Keratinocyte (primary cell): ENCODE results near the gene RFTN1. TPM values are rescaled to one million over a fixed set of nuclear protein-coding genes. Genes with fewer than 3 reads are reported as not detected.

Experiments
- DNase-seq: peaks from one replicate; pipeline ENCODE4 v3.0.0-alpha.2; 2011; ENCODE audit warnings: low read depth, missing footprints, low spot score
- FAIRE-seq: peaks from 2 replicates; lab custom pipeline; 2011; peaks lifted over from hg19 to GRCh38; lab: Jason Lieb, UNC
- H2AFZ ChIP-seq: 2 replicates; pipeline ENCODE4 v1.6.0; 2012; ENCODE audit warnings: low read length, control low read depth, inconsistent platforms; ENCODE audit not compliant: control insufficient read depth
- H3K27ac ChIP-seq: 2 replicates; pipeline ENCODE4 v1.5.1; 2011; ENCODE audit warnings: low read length; ENCODE audit not compliant: control insufficient read depth, insufficient read depth
- H3K27me3 ChIP-seq: 3 replicates; pipeline ENCODE4 v1.6.0; 2011; ENCODE audit warnings: low read length; ENCODE audit not compliant: control insufficient read depth, insufficient read depth; ENCODE audit errors: extremely low read depth
- H3K36me3 ChIP-seq, 2 experiments: 2 replicates in 1 of 2; 3 replicates in 1 of 2; pipeline ENCODE4 v1.5.1; 2011; ENCODE audit warnings: low read length in 2 of 2, mild to moderate bottlenecking in 1 of 2; ENCODE audit not compliant: control insufficient read depth in 2 of 2, insufficient read depth in 2 of 2; ENCODE audit errors: extremely low read depth in 1 of 2
- H3K4me1 ChIP-seq: 3 replicates; pipeline ENCODE4 v1.5.1; 2011; ENCODE audit warnings: low read length; ENCODE audit not compliant: control insufficient read depth, insufficient read depth; ENCODE audit errors: extremely low read depth
- H3K4me2 ChIP-seq: 3 replicates; pipeline ENCODE4 v1.6.0; 2011; ENCODE audit warnings: low read depth, low read length; ENCODE audit not compliant: control insufficient read depth, insufficient read depth; ENCODE audit errors: extremely low read depth
- H3K4me3 ChIP-seq, 3 experiments: fragments of 200-600 bp in 1 of 3; sonication (generic) in 1 of 3; 2 replicates in 2 of 3; 3 replicates in 1 of 3; pipeline ENCODE4 v1.5.1; 2011 to 2016; ENCODE audit warnings: low read length in 3 of 3, mild to moderate bottlenecking in 3 of 3, control low read depth in 2 of 3, inconsistent platforms in 1 of 3, low read depth in 1 of 3, mixed read lengths in 1 of 3, mixed run types in 1 of 3, moderate library complexity in 1 of 3; ENCODE audit not compliant: control insufficient read depth in 2 of 3, insufficient read depth in 2 of 3; ENCODE audit errors: extremely low read depth in 1 of 3
- H3K79me2 ChIP-seq: 2 replicates; pipeline ENCODE4 v1.6.0; 2012; ENCODE audit warnings: low read length; ENCODE audit not compliant: control insufficient read depth, insufficient read depth
- H3K9ac ChIP-seq: 3 replicates; pipeline ENCODE4 v1.6.0; 2011; ENCODE audit warnings: low read length; ENCODE audit not compliant: control insufficient read depth, insufficient read depth; ENCODE audit errors: extremely low read depth
- H3K9me1 ChIP-seq: 3 replicates; pipeline ENCODE4 v1.6.0; 2011; ENCODE audit warnings: low read length; ENCODE audit not compliant: control insufficient read depth, insufficient read depth; ENCODE audit errors: extremely low read depth
- H3K9me3 ChIP-seq: 2 replicates; pipeline ENCODE4 v1.5.1; 2012; ENCODE audit warnings: low read depth, low read length; ENCODE audit not compliant: control insufficient read depth
- H4K20me1 ChIP-seq: 3 replicates; pipeline ENCODE4 v1.6.0; 2011; ENCODE audit warnings: low read length; ENCODE audit not compliant: control insufficient read depth, insufficient read depth; ENCODE audit errors: extremely low read depth
- EZH2 ChIP-seq: IDR thresholded peaks from one replicate; pipeline ENCODE4 v1.6.1; 2012; ENCODE audit warnings: inconsistent platforms, mild to moderate bottlenecking, low read length, moderate library complexity
- dilution Hi-C: fragments of 300-500 bp; cut with MboI; formaldehyde crosslinking; loops from one replicate; pipeline ENCODE4 v1.7.0; 2020; ENCODE audit warnings: low sequenced_read_pairs; ENCODE audit not compliant: extremely low pct_ligation_motif_present
- polyA plus RNA-seq, 5 experiments: library from polyadenylated mRNA; depleted of rRNA in 3 of 5; stranded (reverse) in 3 of 5; stranded (forward) in 1 of 5; unstranded in 1 of 5; fragments of >200 nt; gene quantifications; 1 replicate in 1 of 5; 2 replicates in 3 of 5; 3 replicates in 1 of 5; pipeline versions ENCODE4 v1.2.1 to v1.2.3, GENCODE V29; 2011 to 2012; ENCODE audit warnings: missing spikeins in 2 of 5, low read depth in 1 of 5, low replicate concordance in 1 of 5
- TF ChIP-seq, protein P1 (sequence below), 3 experiments: IDR thresholded peaks in 1 of 3; conservative IDR thresholded peaks in 1 of 3; optimal IDR thresholded peaks in 1 of 3; 2 replicates in 2 of 3; 3 replicates in 1 of 3; pipeline versions ENCODE3 to v1.5.1; 2011; ENCODE audit warnings: low read length in 3 of 3, mild to moderate bottlenecking in 3 of 3, moderate library complexity in 2 of 3, control low read depth in 1 of 3, inconsistent platforms in 1 of 3; ENCODE audit not compliant: insufficient read depth in 2 of 3; ENCODE audit errors: extremely low read depth in 1 of 3

RFTN1 gene
- polyA plus RNA-seq, 1 donor (not counting 4 experiments of a cell fraction or from before 2014, with no cell fraction given) = 18.0 TPM

- no peak for DNase-seq
- Histone ChIP-seq H3K36me3 (peaks cover 7% of the 10 kb centered on the region in 2 experiments), H3K79me2 (peaks cover 7% of the 10 kb centered on the region), H3K9ac (no peak overlapping the region), H3K4me1 (peaks cover 2% of the 10 kb centered on the region), H3K4me2 (no peak overlapping the region), H3K4me3 (no peak overlapping the region), H2AFZ (no peak overlapping the region), H3K9me3 (no peaks in the 10 kb centered on the region), H3K9me1 (no peaks in the 10 kb centered on the region), H3K27ac (no peak overlapping the region), H3K27me3 (no peaks in the 10 kb centered on the region), H4K20me1 (no peaks in the 10 kb centered on the region)
- no peak for FAIRE-seq
- TF ChIP-seq, protein P1, sequence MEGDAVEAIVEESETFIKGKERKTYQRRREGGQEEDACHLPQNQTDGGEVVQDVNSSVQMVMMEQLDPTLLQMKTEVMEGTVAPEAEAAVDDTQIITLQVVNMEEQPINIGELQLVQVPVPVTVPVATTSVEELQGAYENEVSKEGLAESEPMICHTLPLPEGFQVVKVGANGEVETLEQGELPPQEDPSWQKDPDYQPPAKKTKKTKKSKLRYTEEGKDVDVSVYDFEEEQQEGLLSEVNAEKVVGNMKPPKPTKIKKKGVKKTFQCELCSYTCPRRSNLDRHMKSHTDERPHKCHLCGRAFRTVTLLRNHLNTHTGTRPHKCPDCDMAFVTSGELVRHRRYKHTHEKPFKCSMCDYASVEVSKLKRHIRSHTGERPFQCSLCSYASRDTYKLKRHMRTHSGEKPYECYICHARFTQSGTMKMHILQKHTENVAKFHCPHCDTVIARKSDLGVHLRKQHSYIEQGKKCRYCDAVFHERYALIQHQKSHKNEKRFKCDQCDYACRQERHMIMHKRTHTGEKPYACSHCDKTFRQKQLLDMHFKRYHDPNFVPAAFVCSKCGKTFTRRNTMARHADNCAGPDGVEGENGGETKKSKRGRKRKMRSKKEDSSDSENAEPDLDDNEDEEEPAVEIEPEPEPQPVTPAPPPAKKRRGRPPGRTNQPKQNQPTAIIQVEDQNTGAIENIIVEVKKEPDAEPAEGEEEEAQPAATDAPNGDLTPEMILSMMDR (optimal IDR thresholded peaks at IDR 0.05 in 1 of 3, IDR thresholded peaks at IDR 0.05 in 1 of 3, conservative IDR thresholded peaks at IDR 0.05 in 1 of 3; ENCODE audit: extremely low read depth in 1 of 3, insufficient read depth in 2 of 3, low read length in 3 of 3) = no peak
- no peak for TF ChIP-seq EZH2
- dilution Hi-C loops = no loop called here
Observed at GRCh38 chr3:16272588-16272987, 240.9 kb downstream of the RFTN1 start.

- TF ChIP-seq, protein P1 (optimal IDR thresholded peaks at IDR 0.05 in 1 of 3, IDR thresholded peaks at IDR 0.05 in 1 of 3, conservative IDR thresholded peaks at IDR 0.05 in 1 of 3; ENCODE audit: extremely low read depth in 1 of 3, insufficient read depth in 2 of 3, low read length in 3 of 3) = no peak
- no peak for TF ChIP-seq EZH2
- Histone ChIP-seq H3K4me2 (no peak overlapping the region), H2AFZ (no peak overlapping the region), H3K4me1 (peaks cover 19% of the 10 kb centered on the region), H3K9me1 (no peaks in the 10 kb centered on the region), H3K27ac (no peak overlapping the region), H3K79me2 (peaks cover 20% of the 10 kb centered on the region), H3K27me3 (no peaks in the 10 kb centered on the region), H3K9ac (no peak overlapping the region), H3K4me3 (no peak overlapping the region), H4K20me1 (no peaks in the 10 kb centered on the region), H3K9me3 (no peaks in the 10 kb centered on the region), H3K36me3 (peaks cover 2 to 7% of the 10 kb centered on the region in 2 experiments)
- DNase-seq (no peak), FAIRE-seq (no peak)
- dilution Hi-C loops = no loop called here
Observed at GRCh38 chr3:16270855-16271254, 242.6 kb downstream of the RFTN1 start.
